DMS 273 (cell line): ENCODE results near the gene SBDS.
"Not testable (repeated sequence)": the region's sequence is repeated elsewhere in the genome, so short reads cannot be mapped to it uniquely, and the experiment has no call there.

Source experiments
- DNase-seq: peaks from one replicate; lab custom pipeline; 2025; ENCODE audit not compliant: unreplicated experiment; lab: John Stamatoyannopoulos, UW

The SBDS gene

DNA sequence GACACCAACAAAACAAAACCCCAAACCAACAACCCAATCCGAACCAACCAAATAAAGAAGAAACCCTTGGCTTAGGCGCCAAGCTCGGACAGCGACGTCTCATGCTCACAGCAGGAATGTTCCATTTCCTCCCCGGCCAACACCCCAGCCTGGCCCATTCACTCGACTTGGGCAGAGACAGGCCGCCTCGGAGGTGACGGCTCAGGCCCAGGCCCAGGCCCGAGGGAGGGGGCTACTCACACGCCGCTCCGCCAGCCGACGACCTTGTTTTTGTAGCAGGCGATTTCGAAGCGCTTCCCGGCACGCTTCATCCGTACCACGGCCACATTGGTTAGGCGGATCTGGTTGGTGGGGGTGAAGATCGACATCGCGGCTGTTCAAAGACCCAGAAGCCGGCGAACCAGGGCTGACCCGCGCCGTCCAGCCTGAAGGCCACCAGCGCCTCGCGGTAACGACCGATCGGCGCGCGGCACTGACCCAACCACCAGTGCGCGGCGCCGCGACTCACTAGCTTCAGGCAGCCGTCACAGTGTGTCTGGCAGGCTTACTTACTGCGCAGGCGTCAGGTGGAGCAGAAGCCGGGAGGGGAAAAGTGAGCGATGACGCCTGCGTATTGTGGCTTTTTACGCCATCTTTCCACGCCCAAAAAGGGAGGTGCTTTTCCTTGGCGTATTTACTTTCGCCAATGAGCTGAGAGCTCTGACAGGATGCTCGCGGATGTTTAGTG lies at the start of gene SBDS:
SBDS (minus strand) TSS at position 537 of the 727 bp plus-strand sequence; CDS start at position 368, 169 bp downstream.
- DNase-seq, result peak; percentile 100

GRCh38 chr7:67043559-67043930 lies 48.2 kb upstream of the SBDS start:
- not testable (repeated sequence) for DNase-seq

DNA sequence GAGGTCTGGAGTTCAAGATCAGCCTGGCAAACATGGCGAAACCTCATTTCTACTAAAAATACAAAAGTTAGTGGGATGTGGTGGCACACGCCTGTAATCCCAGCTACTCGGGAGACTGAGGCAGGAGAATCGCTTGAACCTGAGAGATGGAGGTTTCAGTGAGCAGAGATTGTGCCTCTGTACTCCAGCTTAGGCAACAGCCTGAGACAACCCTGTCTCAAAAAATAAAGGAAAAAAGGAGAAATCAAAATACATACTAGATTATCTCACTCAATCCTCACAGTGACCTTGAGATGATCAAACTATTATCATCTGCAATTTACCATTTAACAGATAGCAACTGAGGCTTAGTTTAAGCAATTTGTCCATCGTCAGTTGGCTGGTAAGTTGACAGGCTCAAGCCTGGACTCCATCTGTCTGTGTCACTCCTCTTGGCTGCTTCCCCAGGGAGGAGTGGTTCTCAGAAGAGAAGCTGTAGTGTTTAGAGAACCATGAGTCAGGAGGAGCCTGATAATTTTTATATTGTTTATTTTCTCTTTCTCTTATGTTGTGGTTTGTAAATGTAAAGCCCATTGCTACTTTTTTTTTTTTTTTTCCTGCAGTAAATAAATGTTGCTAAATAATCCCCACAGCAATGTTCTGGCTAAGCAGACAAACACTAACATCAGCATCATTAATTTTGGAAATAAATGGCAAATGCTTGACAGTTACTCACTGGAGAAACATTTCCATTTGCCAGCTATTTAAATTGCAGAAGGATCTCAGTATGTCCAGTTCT lies 47.6 kb upstream of the SBDS start:
- DNase-seq, result peak; percentile 85

GRCh38 chr7:67040832-67041231 lies 45.4 kb upstream of the SBDS start:
- not testable (repeated sequence) for DNase-seq

DNA sequence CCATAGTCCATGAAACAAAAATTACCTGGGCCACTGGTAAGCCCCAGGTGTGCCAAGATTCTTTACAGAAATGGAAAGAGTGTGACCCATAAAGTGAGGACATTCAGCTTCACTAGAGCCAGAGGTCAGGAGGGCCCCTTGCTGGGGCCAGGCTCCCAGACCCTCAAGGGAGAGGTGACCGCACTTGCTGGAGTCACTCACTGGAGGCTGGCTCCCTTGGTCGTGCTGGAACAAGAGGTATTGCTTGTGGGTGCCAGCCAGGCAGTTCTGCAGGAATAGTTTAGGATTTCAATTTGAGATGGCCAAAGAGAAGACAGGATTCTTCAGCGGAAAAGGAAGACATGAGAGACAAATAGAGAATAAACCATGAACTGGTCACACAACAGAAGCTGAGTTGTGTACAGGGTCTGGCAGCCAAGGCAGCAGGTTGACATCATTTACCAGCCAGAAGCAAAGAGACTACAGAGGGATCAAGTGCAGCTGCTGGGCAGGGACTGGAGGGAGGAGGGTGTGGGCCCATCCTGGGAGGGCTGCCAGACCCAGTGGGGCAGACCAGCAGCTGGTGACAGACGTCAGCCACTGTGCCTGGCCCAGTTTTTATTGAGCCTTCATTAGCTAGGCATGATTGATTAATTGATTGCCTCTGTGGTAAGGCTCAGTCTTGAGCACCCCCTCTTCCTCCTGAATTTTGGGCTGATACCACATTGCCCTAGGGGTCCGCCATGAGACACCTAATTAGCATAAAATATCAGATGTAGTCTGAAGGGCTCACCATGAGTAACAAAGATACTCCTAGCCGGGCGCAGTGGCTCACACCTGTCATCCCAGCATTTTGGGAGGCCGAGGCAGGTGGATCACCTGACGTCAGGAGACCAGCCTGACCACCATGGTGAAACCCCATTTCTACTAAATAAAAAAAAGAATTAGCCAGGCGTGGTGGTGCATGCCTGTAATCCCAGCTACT lies 41.3 kb upstream of the SBDS start:
- peak; percentile 89 for DNase-seq

DNA sequence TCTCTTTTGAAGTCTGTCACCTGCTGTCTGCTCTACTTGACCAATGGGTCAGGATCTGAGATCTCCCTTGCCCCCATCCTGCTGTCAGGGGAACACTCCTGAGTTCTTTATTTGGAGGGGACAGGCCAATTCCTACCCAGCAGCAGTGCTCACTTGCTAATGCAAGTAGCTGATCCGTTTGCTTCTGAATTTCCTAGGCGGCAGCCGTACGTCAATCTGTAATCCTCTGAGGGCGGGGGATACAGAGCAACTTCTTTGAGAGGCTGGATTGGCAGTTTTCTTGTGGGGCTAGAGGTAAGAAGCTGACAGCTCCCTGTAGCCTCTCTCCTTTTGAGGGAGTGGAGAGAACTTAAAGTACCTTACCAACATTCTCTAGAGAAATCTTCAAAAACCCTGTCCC lies 37.9 kb upstream of the SBDS start:
- no peak for DNase-seq

- not testable (repeated sequence) for DNase-seq
Measured at GRCh38 chr7:67031685-67032084, 36.3 kb upstream of the SBDS start.

DNA sequence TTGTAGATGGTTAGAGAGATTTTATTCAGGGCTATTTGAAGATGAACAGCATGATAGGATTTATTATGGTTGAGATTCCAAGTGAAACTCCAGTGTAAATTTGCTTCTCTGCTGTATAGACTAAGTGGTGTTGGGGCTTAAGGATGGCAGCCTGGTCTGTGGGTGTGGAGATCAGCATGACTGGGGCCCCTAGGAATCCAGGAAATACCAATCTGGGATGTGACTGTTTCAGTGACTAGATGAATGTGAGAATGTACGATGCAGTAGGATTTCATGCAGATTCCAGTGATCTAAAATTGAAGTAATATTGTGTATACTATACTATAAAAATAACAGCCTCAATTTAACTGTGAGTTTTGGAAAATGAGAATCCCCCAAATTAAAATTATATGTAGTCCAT lies 30.1 kb upstream of the SBDS start:
- DNase-seq, result not testable (repeated sequence)

DNA sequence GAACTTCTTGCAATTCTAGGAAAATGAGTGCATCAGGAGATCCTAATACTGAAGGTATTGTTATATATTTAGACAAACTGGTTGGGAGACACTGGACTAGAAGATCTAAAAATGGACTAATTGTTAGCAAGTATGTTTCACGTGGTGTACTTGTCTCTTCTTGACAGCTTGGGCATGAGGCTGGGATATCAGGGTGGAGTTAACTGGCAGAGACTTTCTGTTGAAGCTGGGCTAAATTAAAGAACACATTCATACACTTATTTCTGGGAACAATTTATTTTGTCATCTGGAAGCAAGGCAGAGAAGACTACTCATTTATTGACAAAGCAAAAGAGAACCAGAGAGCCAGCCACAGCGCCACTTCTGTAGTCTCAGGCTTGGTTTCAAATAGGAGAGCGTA lies 27.1 kb upstream of the SBDS start:
- DNase-seq, result no peak

GRCh38 chr7:67021260-67021659 lies 25.9 kb upstream of the SBDS start:
- peak; percentile 58 for DNase-seq

DNA sequence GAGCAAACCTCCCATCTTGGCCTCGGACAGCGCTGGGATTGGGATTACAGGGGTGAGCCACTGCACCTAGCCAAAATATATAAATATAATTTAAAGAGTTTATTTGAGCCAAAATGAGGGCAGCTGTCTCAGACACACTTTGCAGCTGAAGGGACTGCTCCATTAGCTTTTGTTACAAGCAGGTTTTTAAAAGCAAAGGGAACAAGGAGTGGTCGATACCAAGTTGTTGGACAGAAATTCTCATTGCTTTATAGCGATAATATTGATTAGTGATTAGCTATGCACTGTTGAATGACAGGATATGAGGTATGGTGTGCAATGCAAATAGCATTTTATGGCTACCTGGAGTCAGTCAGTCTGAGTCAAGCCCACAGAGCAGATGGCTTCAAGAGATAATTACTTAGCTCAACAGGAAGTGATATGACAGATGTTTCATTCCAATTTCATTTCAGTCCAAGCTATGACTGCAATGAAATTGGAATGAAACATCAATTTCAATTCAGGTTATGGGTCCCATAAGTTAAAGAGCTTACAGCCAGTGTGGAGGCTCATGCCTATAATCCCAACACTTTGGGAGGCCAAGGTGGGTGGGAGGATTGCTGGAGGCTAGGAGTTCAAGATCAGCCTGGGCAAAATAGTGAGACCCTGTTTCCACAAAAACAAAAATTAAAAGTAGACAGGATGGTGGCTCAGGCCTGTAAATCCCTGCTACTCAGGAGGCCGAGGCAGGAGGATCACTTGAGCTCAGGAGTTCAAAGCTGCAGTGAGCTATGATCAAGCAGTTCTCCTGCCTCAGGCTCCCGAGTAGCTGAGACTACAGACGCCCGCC lies 24.4 kb upstream of the SBDS start:
- peak; percentile 93 for DNase-seq

- DNase-seq, result no peak
Measured at GRCh38 chr7:67018940-67019339, 23.6 kb upstream of the SBDS start.

- not testable (repeated sequence) for DNase-seq
Measured at GRCh38 chr7:67017971-67018370, 22.6 kb upstream of the SBDS start.

GRCh38 chr7:67014076-67014622 lies 18.8 kb upstream of the SBDS start:
- not testable (repeated sequence) for DNase-seq

- DNase-seq, result not testable (repeated sequence)
Measured at GRCh38 chr7:67009677-67010076, 14.3 kb upstream of the SBDS start.

- DNase-seq, result no peak
Measured at GRCh38 chr7:67008260-67008659, 12.9 kb upstream of the SBDS start.

GRCh38 chr7:67006965-67007364 lies 11.6 kb upstream of the SBDS start:
- DNase-seq, result peak; percentile 23

DNA sequence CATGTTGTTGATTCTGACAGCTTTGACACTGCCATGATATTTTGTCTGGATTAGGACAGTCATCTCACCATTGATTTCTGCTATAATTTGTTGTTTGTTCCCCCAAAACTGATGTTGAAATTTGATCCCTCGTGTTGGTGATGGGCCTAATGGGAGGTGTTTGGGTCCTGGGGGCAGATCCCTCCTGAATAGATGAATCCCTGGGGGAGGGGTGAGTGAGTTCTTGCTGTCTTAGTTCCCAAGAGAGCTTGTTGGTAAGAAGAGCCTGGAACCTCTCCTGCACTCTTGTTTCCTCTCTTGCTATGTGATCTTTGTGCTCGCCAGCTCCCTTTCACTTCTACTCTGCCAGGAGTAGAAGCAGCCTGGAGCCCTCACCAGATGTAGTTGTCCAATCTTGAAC lies 8.8 kb upstream of the SBDS start:
- DNase-seq, result not testable (repeated sequence)

- DNase-seq, result peak; percentile 56
Measured at GRCh38 chr7:67000601-67001258, 5.3 kb upstream of the SBDS start.
